Parathyroid adenoma (tissue), 2 donors: Measurements from ENCODE around the gene PCDHGB2.
A peak's percentile ranks its signal among the peaks of the same experiment; 100 is the strongest.

Experiments used
- H2AFZ ChIP-seq: fragments of 300-600 bp; sonication (generic); one replicate; pipeline ENCODE4 v1.7.0; 2017; ENCODE audit warnings: antibody characterized with exemption, mild to moderate bottlenecking
- H3K27ac ChIP-seq: fragments of 300-600 bp; sonication (generic); one replicate; pipeline ENCODE4 v1.7.0; 2017
- H3K27me3 ChIP-seq: fragments of 300-600 bp; sonication (generic); one replicate; pipeline ENCODE4 v1.7.0; 2017; ENCODE audit warnings: low read length; ENCODE audit not compliant: control insufficient read depth, insufficient read depth
- H3K36me3 ChIP-seq: fragments of 300-600 bp; sonication (generic); one replicate; pipeline ENCODE4 v1.7.0; 2017; ENCODE audit warnings: low read length; ENCODE audit not compliant: control insufficient read depth, insufficient read depth
- H3K4me1 ChIP-seq: fragments of 300-600 bp; sonication (generic); one replicate; pipeline ENCODE4 v1.7.0; 2017; ENCODE audit warnings: control low read depth
- H3K4me2 ChIP-seq: fragments of 300-600 bp; sonication (generic); one replicate; pipeline ENCODE4 v1.7.0; 2017; ENCODE audit warnings: low read length
- H3K4me3 ChIP-seq: fragments of 300-600 bp; sonication (generic); one replicate; pipeline ENCODE4 v1.7.0; 2017; ENCODE audit warnings: low read depth, low read length
- H3K79me2 ChIP-seq: fragments of 300-600 bp; sonication (generic); one replicate; pipeline ENCODE4 v1.7.0; 2017; ENCODE audit warnings: control low read depth
- H3K9ac ChIP-seq: fragments of 300-600 bp; sonication (generic); one replicate; pipeline ENCODE4 v1.7.0; 2017; ENCODE audit warnings: mild to moderate bottlenecking
- H3K9me3 ChIP-seq: fragments of 300-600 bp; sonication (generic); one replicate; pipeline ENCODE4 v1.7.0; 2017; ENCODE audit warnings: low read length; ENCODE audit not compliant: control insufficient read depth
- TF ChIP-seq, protein P1 (sequence below): fragments of 300-600 bp; sonication (generic); IDR thresholded peaks from one replicate; pipeline ENCODE4 v1.7.0; 2017; ENCODE audit warnings: antibody characterized with exemption, mild to moderate bottlenecking
- donor health status: primary hyperparathyroidism.

PCDHGB2 gene

DNA sequence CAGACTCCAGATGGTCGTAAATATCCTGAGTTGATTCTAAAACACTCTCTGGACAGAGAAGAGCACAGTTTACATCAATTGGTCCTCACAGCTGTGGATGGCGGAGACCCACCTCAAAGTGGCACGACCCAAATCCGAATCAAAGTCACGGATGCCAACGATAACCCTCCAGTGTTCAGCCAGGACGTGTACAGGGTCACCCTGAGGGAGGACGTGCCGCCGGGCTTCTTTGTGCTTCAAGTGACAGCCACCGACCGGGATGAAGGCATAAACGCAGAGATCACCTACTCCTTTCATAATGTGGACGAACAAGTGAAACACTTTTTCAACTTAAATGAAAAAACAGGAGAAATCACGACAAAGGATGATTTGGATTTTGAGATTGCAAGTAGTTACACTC, 891 bp downstream of the PCDHGB2 start:
- Histone ChIP-seq H3K4me3 (no peak overlapping the region), H3K4me2 (no peak overlapping the region), H3K9me3 (peaks cover 5% of the 10 kb centered on the region), H3K36me3 (peaks cover 7% of the 10 kb centered on the region), H3K27ac (no peak overlapping the region), H3K4me1 (no peaks in the 10 kb centered on the region), H3K79me2 (no peaks in the 10 kb centered on the region), H3K9ac (no peak overlapping the region), H2AFZ (no peak overlapping the region), H3K27me3 (no peaks in the 10 kb centered on the region)
- TF ChIP-seq, protein P1, sequence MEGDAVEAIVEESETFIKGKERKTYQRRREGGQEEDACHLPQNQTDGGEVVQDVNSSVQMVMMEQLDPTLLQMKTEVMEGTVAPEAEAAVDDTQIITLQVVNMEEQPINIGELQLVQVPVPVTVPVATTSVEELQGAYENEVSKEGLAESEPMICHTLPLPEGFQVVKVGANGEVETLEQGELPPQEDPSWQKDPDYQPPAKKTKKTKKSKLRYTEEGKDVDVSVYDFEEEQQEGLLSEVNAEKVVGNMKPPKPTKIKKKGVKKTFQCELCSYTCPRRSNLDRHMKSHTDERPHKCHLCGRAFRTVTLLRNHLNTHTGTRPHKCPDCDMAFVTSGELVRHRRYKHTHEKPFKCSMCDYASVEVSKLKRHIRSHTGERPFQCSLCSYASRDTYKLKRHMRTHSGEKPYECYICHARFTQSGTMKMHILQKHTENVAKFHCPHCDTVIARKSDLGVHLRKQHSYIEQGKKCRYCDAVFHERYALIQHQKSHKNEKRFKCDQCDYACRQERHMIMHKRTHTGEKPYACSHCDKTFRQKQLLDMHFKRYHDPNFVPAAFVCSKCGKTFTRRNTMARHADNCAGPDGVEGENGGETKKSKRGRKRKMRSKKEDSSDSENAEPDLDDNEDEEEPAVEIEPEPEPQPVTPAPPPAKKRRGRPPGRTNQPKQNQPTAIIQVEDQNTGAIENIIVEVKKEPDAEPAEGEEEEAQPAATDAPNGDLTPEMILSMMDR = no peak

DNA sequence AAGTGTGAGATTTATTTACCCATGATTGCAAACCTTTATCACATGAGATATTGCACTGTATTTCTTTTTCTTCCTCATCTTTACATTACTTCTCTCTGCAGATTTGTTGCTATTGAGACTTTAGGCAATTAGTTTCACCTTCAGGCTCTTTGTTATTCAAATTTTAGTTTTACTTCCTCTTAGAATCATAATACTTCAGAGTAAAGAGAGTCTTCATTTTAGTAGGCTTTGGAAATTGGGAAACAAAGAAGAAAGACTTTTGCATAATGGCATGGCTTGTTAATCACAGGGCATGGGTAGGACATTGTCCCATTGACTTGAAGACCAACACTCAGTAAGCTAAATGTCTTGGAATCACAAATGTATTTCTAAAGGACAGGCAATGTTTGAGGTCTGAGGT, 2.9 kb downstream of the PCDHGB2 start:
- Histone ChIP-seq H2AFZ (no peak overlapping the region), H3K79me2 (no peaks in the 10 kb centered on the region), H3K9me3 (no peaks in the 10 kb centered on the region), H3K4me3 (no peak overlapping the region), H3K4me2 (no peak overlapping the region), H3K36me3 (peaks cover 2% of the 10 kb centered on the region), H3K27me3 (no peaks in the 10 kb centered on the region), H3K9ac (no peak overlapping the region), H3K4me1 (no peaks in the 10 kb centered on the region), H3K27ac (no peak overlapping the region)
- TF ChIP-seq, protein P1 = no peak

DNA sequence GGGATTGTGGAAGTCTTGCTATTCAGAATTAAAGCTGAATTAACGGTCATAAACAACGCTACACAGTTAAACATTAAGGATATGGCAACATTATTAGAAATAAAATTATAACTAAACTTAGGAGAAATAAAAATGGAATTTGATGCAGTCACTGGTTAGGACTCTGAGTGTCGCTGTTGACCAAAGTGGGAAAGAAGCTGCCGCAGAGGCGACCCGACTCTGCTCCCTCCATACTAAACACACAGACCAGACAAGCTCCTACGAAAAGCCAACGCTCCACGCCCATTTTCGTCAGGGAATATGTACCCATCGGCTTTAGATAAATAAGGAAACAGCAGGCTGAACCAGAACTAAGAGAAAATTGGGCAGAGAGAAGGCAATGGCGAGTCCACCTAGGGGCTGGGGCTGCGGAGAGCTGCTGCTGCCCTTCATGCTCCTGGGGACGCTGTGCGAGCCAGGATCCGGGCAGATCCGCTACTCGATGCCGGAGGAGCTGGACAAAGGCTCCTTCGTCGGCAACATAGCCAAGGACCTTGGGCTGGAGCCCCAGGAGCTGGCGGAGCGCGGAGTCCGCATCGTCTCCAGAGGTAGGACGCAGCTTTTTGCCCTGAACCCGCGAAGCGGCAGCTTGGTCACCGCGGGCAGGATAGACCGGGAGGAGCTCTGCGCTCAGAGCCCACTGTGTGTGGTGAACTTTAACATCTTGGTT, 4.3 kb downstream of the PCDHGB2 start, which contains the start of gene PCDHGA5:
Gene PCDHGA5 (plus strand): TSS at position 211 of the 709 bp plus-strand sequence. CDS start 169 bp downstream, at position 380.
- Histone ChIP-seq H3K4me2 (no peak within 1 kb of the TSS), H3K9me3 (no peaks in the 10 kb centered on the region), H3K9ac (no peak within 1 kb of the TSS), H2AFZ (peak within 1 kb of the TSS; percentile 7), H3K27me3 (no peaks in the 10 kb centered on the region), H3K36me3 (peaks cover 2% of the 10 kb centered on the region), H3K4me1 (no peaks in the 10 kb centered on the region), H3K79me2 (no peaks in the 10 kb centered on the region), H3K27ac (no peak within 1 kb of the TSS), H3K4me3 (no peak within 1 kb of the TSS)
- TF ChIP-seq, protein P1 = peak; percentile 15

DNA sequence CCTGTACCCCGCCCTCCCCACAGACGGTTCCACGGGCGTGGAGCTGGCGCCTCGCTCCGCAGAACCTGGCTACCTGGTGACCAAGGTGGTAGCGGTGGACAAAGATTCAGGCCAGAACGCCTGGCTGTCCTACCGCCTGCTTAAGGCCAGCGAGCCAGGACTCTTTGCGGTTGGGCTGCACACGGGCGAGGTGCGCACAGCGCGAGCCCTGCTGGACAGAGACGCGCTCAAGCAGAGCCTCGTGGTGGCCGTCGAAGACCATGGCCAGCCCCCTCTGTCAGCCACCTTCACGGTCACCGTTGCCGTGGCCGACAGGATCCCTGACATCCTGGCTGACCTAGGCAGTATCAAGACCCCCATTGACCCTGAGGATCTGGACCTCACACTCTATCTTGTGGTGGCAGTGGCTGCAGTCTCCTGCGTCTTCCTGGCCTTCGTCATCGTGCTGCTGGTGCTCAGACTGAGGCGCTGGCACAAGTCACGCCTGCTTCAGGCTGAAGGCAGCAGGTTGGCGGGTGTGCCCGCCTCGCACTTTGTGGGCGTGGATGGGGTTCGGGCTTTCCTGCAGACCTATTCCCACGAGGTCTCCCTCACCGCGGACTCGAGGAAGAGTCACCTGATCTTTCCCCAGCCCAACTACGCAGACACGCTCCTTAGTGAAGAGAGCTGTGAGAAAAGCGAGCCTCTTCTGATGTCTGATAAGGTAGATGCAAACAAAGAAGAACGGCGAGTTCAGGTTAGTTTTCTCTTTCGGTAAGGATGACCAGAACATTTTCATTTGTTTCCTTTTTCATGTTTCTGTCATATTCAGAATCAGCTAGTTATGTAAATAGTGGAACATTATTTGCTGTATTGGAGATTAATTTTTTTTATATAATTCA, 6.5 kb downstream of the PCDHGB2 start:
- no peak overlapping the region for H3K4me2 ChIP-seq
- H3K27me3 ChIP-seq = no peaks in the 10 kb centered on the region
- H2AFZ ChIP-seq = no peak overlapping the region
- H3K79me2 ChIP-seq = no peaks in the 10 kb centered on the region
- H3K27ac ChIP-seq = no peak overlapping the region
- TF ChIP-seq, protein P1 = no peak
- H3K9me3 ChIP-seq = peaks cover 5% of the 10 kb centered on the region
- no peak overlapping the region for H3K9ac ChIP-seq
- H3K4me3 ChIP-seq = no peak overlapping the region
- H3K4me1 ChIP-seq = no peaks in the 10 kb centered on the region
- peaks cover 2% of the 10 kb centered on the region for H3K36me3 ChIP-seq
